Fibroblast of lung (primary cell): ENCODE measurements around the gene DDIT4. TPM values are rescaled to one million over a fixed set of nuclear protein-coding genes. Genes with fewer than 3 reads are reported as not detected.

Experiments
- DNase-seq, 2 donors: peaks; one replicate each; pipeline versions ENCODE4 v3.0.0 to v3.0.0-alpha.2; 2010; ENCODE audit warnings: low read depth in 2 of 2
- H2AFZ ChIP-seq: 2 replicates; pipeline ENCODE4 v1.5.1; 2012; ENCODE audit warnings: low read length, control low read depth, inconsistent platforms
- H3K27ac ChIP-seq: 2 replicates; pipeline ENCODE4 v1.5.1; 2011; ENCODE audit warnings: low read length, control low read depth; ENCODE audit not compliant: insufficient read depth
- H3K27me3 ChIP-seq: 2 replicates; pipeline ENCODE4 v1.5.1; 2011; ENCODE audit warnings: mild to moderate bottlenecking, low read length; ENCODE audit not compliant: control insufficient read depth, insufficient read depth
- H3K36me3 ChIP-seq: 2 replicates; pipeline ENCODE4 v1.5.1; 2011; ENCODE audit warnings: low read length; ENCODE audit not compliant: control insufficient read depth, insufficient read depth
- H3K4me1 ChIP-seq: 2 replicates; pipeline ENCODE4 v1.5.1; 2011; ENCODE audit warnings: low read length; ENCODE audit not compliant: control insufficient read depth, insufficient read depth; ENCODE audit errors: extremely low read depth
- H3K4me2 ChIP-seq: 2 replicates; pipeline ENCODE4 v1.5.1; 2011; ENCODE audit warnings: low read length, control low read depth; ENCODE audit not compliant: insufficient read depth; ENCODE audit errors: extremely low read depth
- H3K4me3 ChIP-seq, 4 experiments: fragments of 200-600 bp in 1 of 4; sonication (generic) in 1 of 4; replicated peaks in 1 of 4; 2 replicates each; pipeline ENCODE4 v1.5.1; 2011 to 2016; ENCODE audit warnings: low read length in 4 of 4, low read depth in 3 of 4, mild to moderate bottlenecking in 3 of 4, control low read depth in 2 of 4, inconsistent platforms in 1 of 4, mixed read lengths in 1 of 4; ENCODE audit not compliant: insufficient read depth in 1 of 4; ENCODE audit errors: control extremely low read depth in 1 of 4
- H3K79me2 ChIP-seq: 2 replicates; pipeline ENCODE4 v1.5.1; 2012; ENCODE audit warnings: mild to moderate bottlenecking, low read length, inconsistent platforms; ENCODE audit not compliant: control insufficient read depth, insufficient read depth
- H3K9ac ChIP-seq: 2 replicates; pipeline ENCODE4 v1.5.1; 2011; ENCODE audit warnings: mild to moderate bottlenecking, low read length, control low read depth; ENCODE audit not compliant: insufficient read depth
- H3K9me3 ChIP-seq: 2 replicates; pipeline ENCODE4 v1.5.1; 2012; ENCODE audit warnings: low read depth, low read length; ENCODE audit not compliant: control insufficient read depth, insufficient read depth
- H4K20me1 ChIP-seq: 2 replicates; pipeline ENCODE4 v1.5.1; 2011; ENCODE audit warnings: low read length; ENCODE audit not compliant: control insufficient read depth, insufficient read depth; ENCODE audit errors: extremely low read depth
- EZH2 ChIP-seq: IDR thresholded peaks from 2 replicates; pipeline ENCODE4 v1.5.1; 2012; ENCODE audit warnings: low read length, control low read depth, mild to moderate bottlenecking; ENCODE audit errors: missing control alignments
- polyA plus RNA-seq, 2 donors: library from polyadenylated mRNA; depleted of rRNA in 1 of 2; stranded (reverse) in 1 of 2; unstranded in 1 of 2; fragments of >200 nt; gene quantifications; 2 replicates each; pipeline ENCODE4 v1.2.1, GENCODE V29; 2011 to 2012; ENCODE audit warnings: missing spikeins in 1 of 2
- total RNA-seq: library from RNA; depleted of rRNA; stranded (reverse); fragments of >200 nt; gene quantifications from 2 replicates; pipeline ENCODE4 v1.2.1, GENCODE V29; 2014
- TF ChIP-seq, protein P1 (sequence below), 2 donors: IDR thresholded peaks in 1 of 2; conservative IDR thresholded peaks in 1 of 2; 1 replicate in 1 of 2; 2 replicates in 1 of 2; pipeline ENCODE4 v1.5.1; 2011 to 2012; ENCODE audit warnings: low read length in 2 of 2, control low read depth in 1 of 2, inconsistent platforms in 1 of 2, low read depth in 1 of 2, mild to moderate bottlenecking in 1 of 2

DDIT4 gene
- total and polyA plus RNA-seq, 2 donors (not counting 1 experiment from before 2014, with no cell fraction given) = 51.3 to 662 TPM

DNA sequence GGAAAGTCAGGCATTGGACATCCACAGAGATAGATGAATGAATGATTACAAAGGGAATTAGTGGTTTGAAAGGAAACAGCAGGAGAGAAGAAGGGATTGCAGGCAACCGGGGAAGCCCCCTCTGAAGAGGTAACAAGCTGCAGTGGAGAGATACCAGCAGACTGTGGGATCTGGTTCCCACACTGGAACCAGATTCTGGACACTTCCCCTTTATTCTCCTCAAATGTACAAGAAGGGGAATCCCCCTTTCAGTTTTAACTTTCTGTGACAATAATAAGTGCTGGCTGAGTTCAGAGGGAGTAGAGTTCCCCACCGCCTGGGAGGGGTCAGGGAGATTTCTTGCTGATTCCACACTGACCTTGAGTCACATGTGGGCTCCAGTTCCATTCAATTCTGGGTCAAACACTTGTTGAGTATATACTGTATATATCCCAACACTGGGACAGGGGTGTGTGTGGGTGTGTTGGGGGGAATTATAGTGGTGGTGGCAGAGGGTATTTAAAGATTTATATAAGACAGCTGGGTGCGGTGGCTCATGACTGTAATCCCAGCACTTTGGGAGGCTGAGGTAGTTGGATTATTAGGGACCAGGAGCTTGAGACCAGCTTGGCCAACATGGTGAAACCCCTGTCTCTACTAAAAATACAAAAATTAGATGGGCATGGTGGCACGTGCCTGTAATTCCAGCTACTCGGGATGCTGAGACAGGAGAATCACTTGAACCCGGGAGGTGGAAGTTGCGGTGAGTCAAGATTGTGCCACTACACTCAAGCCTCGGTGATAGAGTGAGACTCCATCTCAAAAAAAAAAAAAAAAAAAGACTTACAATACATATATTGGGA lies 16.5 kb upstream of the DDIT4 start:
- Histone ChIP-seq H3K27ac (no peak overlapping the region), H3K9ac (no peak overlapping the region), H3K4me1 (peaks cover 29% of the 10 kb centered on the region), H3K4me3 (no peak overlapping the region), H3K36me3 (no peaks in the 10 kb centered on the region), H3K27me3 (no peaks in the 10 kb centered on the region), H3K9me3 (no peaks in the 10 kb centered on the region), H4K20me1 (no peaks in the 10 kb centered on the region), H3K4me2 (no peak overlapping the region), H2AFZ (no peak overlapping the region), H3K79me2 (no peaks in the 10 kb centered on the region)
- peak in 1 of 2 donors; percentile 47 for DNase-seq
- TF ChIP-seq EZH2 = no peak
- TF ChIP-seq, protein P1, sequence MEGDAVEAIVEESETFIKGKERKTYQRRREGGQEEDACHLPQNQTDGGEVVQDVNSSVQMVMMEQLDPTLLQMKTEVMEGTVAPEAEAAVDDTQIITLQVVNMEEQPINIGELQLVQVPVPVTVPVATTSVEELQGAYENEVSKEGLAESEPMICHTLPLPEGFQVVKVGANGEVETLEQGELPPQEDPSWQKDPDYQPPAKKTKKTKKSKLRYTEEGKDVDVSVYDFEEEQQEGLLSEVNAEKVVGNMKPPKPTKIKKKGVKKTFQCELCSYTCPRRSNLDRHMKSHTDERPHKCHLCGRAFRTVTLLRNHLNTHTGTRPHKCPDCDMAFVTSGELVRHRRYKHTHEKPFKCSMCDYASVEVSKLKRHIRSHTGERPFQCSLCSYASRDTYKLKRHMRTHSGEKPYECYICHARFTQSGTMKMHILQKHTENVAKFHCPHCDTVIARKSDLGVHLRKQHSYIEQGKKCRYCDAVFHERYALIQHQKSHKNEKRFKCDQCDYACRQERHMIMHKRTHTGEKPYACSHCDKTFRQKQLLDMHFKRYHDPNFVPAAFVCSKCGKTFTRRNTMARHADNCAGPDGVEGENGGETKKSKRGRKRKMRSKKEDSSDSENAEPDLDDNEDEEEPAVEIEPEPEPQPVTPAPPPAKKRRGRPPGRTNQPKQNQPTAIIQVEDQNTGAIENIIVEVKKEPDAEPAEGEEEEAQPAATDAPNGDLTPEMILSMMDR (conservative IDR thresholded peaks at IDR 0.05 in 1 of 2, IDR thresholded peaks at IDR 0.05 in 1 of 2; ENCODE audit: low read depth in 1 of 2, low read length in 2 of 2) = no peak

- peaks cover 29% of the 10 kb centered on the region for H3K4me1 ChIP-seq
- no peak overlapping the region for H3K27ac ChIP-seq
- H3K27me3 ChIP-seq = no peaks in the 10 kb centered on the region
- no peaks in the 10 kb centered on the region for H3K36me3 ChIP-seq
- TF ChIP-seq, protein P1 (conservative IDR thresholded peaks at IDR 0.05 in 1 of 2, IDR thresholded peaks at IDR 0.05 in 1 of 2; ENCODE audit: low read depth in 1 of 2, low read length in 2 of 2) = no peak
- TF ChIP-seq EZH2 = no peak
- H3K79me2 ChIP-seq = no peaks in the 10 kb centered on the region
- no peak overlapping the region for H3K4me3 ChIP-seq
- H3K4me2 ChIP-seq = no peak overlapping the region
- DNase-seq = no peak
- no peaks in the 10 kb centered on the region for H4K20me1 ChIP-seq
- no peak overlapping the region for H2AFZ ChIP-seq
- no peak overlapping the region for H3K9ac ChIP-seq
- H3K9me3 ChIP-seq = no peaks in the 10 kb centered on the region
These were observed 15.1 kb upstream of the DDIT4 start for GRCh38 chr10:72258617-72259016.

- Histone ChIP-seq H3K4me1 (peaks cover 26% of the 10 kb centered on the region), H4K20me1 (no peaks in the 10 kb centered on the region), H3K27ac (peak overlapping the region; percentile 88), H3K4me3 (no peak overlapping the region), H2AFZ (no peak overlapping the region), H3K36me3 (no peaks in the 10 kb centered on the region), H3K79me2 (no peaks in the 10 kb centered on the region), H3K9me3 (no peaks in the 10 kb centered on the region), H3K9ac (peak overlapping the region; percentile 9), H3K27me3 (no peaks in the 10 kb centered on the region), H3K4me2 (peak overlapping the region; percentile 52)
- DNase-seq = peak; percentile 47 to 96
- TF ChIP-seq EZH2 = no peak
- TF ChIP-seq, protein P1 (conservative IDR thresholded peaks at IDR 0.05 in 1 of 2, IDR thresholded peaks at IDR 0.05 in 1 of 2; ENCODE audit: low read depth in 1 of 2, low read length in 2 of 2) = peak in 1 of 2 donors; percentile 0
These were observed 14.1 kb upstream of the DDIT4 start for GRCh38 chr10:72259491-72260238.
